HepG2 (cell line): ENCODE data around the gene FKBP8. TPM values are rescaled to one million over a fixed set of nuclear protein-coding genes. Genes with fewer than 3 reads are reported as not detected.

Experiments used
- ARHGAP35 ChIP-seq: sonication (generic); formaldehyde crosslinking; IDR thresholded peaks from 2 replicates; pipeline ENCODE4 v1.9.0; 2022; ENCODE audit warnings: mild to moderate bottlenecking, inconsistent platforms, moderate library complexity, missing genetic modification reagents, borderline replicate concordance
- ERF ChIP-seq: IDR thresholded peaks from 2 replicates; pipeline ENCODE4 v1.6.1; 2018; ENCODE audit warnings: missing biosample characterization, missing genetic modification reagents
- FOXK1 ChIP-seq: sonication (generic); formaldehyde crosslinking; IDR thresholded peaks from 2 replicates; pipeline ENCODE4 v1.4.0; 2020; ENCODE audit warnings: low read depth, missing genetic modification reagents, borderline replicate concordance
- MBNL3 ChIP-seq: fragments of 250-450 bp; sonication (Bioruptor Pico); conservative IDR thresholded peaks from 2 replicates; pipeline ENCODE4 v1.8.0; 2022; ENCODE audit warnings: mild to moderate bottlenecking, inconsistent platforms
- MLX ChIP-seq: IDR thresholded peaks from 2 replicates; pipeline ENCODE4 v1.6.1; 2016
- MYNN ChIP-seq: sonication (generic); formaldehyde crosslinking; IDR thresholded peaks from 2 replicates; pipeline ENCODE4 v1.4.0; 2020; ENCODE audit warnings: mild to moderate bottlenecking, low read depth, missing genetic modification reagents
- NAIF1 ChIP-seq: sonication (generic); formaldehyde crosslinking; IDR thresholded peaks from 2 replicates; pipeline ENCODE4 v1.5.0; 2020; ENCODE audit warnings: mild to moderate bottlenecking, missing genetic modification reagents, borderline replicate concordance
- PPARG ChIP-seq: conservative IDR thresholded peaks from 2 replicates; pipeline ENCODE4 v1.6.1; 2016; ENCODE audit warnings: missing biosample characterization, missing genetic modification reagents
- RARG ChIP-seq: sonication (generic); formaldehyde crosslinking; IDR thresholded peaks from 2 replicates; pipeline ENCODE4 v1.4.0; 2020; ENCODE audit warnings: low read depth, mild to moderate bottlenecking, missing genetic modification reagents
- SMAD9 ChIP-seq: sonication (generic); formaldehyde crosslinking; IDR thresholded peaks from 2 replicates; pipeline ENCODE4 v1.5.1; 2020; ENCODE audit warnings: mild to moderate bottlenecking, missing genetic modification reagents
- TBL1XR1 ChIP-seq: fragments of 150-350 bp; IDR thresholded peaks from 2 replicates; pipeline ENCODE4 v1.6.1; 2014; ENCODE audit warnings: borderline replicate concordance, low read length; ENCODE audit not compliant: partially characterized antibody
- TOE1 ChIP-seq: sonication (generic); formaldehyde crosslinking; IDR thresholded peaks from 2 replicates; pipeline ENCODE4 v1.4.0; 2020; ENCODE audit warnings: mild to moderate bottlenecking, missing genetic modification reagents
- ZEB1 ChIP-seq: IDR thresholded peaks from 2 replicates; pipeline ENCODE4 v1.6.1; 2012; ENCODE audit warnings: mild to moderate bottlenecking, low read depth, inconsistent platforms; ENCODE audit not compliant: insufficient replicate concordance
- ZNF138 ChIP-seq: sonication (generic); formaldehyde crosslinking; IDR thresholded peaks from 2 replicates; pipeline ENCODE4 v1.5.0; 2020; ENCODE audit warnings: mild to moderate bottlenecking, low read depth, missing genetic modification reagents
- ZNF207 ChIP-seq: fragments of 450-650 bp; IDR thresholded peaks from 2 replicates; pipeline ENCODE4 v1.6.1; 2016; ENCODE audit warnings: antibody characterized with exemption, borderline replicate concordance
- ZNF343 ChIP-seq: sonication (generic); formaldehyde crosslinking; IDR thresholded peaks from 2 replicates; pipeline ENCODE4 v1.4.0; 2020; ENCODE audit warnings: mild to moderate bottlenecking, missing genetic modification reagents
- ZNF382 ChIP-seq: sonication (generic); formaldehyde crosslinking; IDR thresholded peaks from 2 replicates; pipeline ENCODE4 v1.5.0; 2020; ENCODE audit warnings: missing genetic modification reagents, mild to moderate bottlenecking, borderline replicate concordance
- ZNF607 ChIP-seq: sonication (generic); formaldehyde crosslinking; IDR thresholded peaks from 2 replicates; pipeline ENCODE4 v1.5.1; 2020; ENCODE audit warnings: missing genetic modification reagents, mild to moderate bottlenecking, borderline replicate concordance
- ZNF652 ChIP-seq: IDR thresholded peaks from 2 replicates; pipeline ENCODE4 v1.6.1; 2016; ENCODE audit warnings: low read depth, borderline replicate concordance
- polyA plus RNA-seq, 8 experiments: library from polyadenylated mRNA; depleted of rRNA in 3 of 8; stranded (reverse) in 7 of 8; unstranded in 1 of 8; fragments of >200 nt; fragmentation: Illumina TruSeq in 4 of 8; extraction: Trizol in 4 of 8; gene quantifications; 2 replicates each; pipeline versions ENCODE4 v1.2.1 to v1.2.3, GENCODE V29; 2011 to 2016; ENCODE audit warnings: low read depth in 4 of 8, missing spikeins in 1 of 8, mixed read lengths in 1 of 8; ENCODE audit not compliant: insufficient read depth in 1 of 8
- total RNA-seq, 5 experiments: library from RNA; depleted of rRNA; stranded (reverse); fragments of >200 nt; fragmentation: Illumina TruSeq; extraction: Trizol; gene quantifications; 2 replicates each; pipeline ENCODE4 v1.2.3, GENCODE V29; 2016; ENCODE audit warnings: low read depth in 1 of 5
- TF ChIP-seq, protein P1 (sequence below): sonication (generic); formaldehyde crosslinking; IDR thresholded peaks from 2 replicates; pipeline ENCODE4 v1.9.0; 2021; ENCODE audit warnings: missing genetic modification reagents, borderline replicate concordance
- TF ChIP-seq, protein P2 (sequence below): sonication (generic); formaldehyde crosslinking; conservative IDR thresholded peaks from 2 replicates; pipeline ENCODE4 v1.4.0; 2020; ENCODE audit warnings: mild to moderate bottlenecking, missing genetic modification reagents, moderate library complexity

Gene FKBP8
- total and polyA plus RNA-seq, 2 of the 13 experiments (the other 11 are each of a cell fraction or from before 2014, with no cell fraction given): 81.7 to 93.9 TPM

DNA sequence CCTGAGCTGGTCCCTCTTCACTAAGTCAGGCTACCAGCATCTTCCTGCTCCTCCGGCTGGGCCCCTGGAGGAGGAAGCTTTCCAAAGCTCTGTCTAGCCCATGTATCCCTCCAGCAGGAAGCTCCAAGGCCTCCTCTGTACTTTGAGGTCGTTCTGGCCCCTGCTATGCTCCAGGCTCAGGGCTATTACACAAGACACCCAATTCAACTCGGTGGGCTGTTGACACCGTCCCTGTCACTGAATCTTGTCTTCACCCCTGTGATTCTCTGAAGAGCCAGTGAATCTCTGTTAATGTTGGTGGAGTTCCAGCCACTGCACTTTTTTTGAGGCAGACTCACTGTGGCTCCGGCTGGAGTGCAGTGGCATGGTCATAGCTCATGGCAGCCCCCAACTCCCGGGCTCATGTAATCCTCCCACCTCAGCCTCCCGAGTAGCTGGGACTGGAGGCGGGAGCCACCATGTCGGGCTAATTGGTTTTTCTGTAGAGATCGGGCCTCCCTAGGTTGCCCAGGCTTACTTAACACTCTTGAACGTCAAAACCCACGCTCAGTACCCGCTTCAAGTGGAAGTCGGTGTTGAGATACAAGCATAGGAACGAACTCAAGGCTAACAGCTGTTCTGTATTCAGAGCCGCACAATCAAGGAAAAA is 44.7 kb upstream of the FKBP8 start (continued):
- no peak for TF ChIP-seq ARHGAP35
- no peak for TF ChIP-seq MLX
- no peak for TF ChIP-seq TBL1XR1
- TF ChIP-seq ERF: no peak
- TF ChIP-seq RARG (CRISPR knock-in tag): no peak
- no peak for TF ChIP-seq ZNF607
- TF ChIP-seq, protein P1, sequence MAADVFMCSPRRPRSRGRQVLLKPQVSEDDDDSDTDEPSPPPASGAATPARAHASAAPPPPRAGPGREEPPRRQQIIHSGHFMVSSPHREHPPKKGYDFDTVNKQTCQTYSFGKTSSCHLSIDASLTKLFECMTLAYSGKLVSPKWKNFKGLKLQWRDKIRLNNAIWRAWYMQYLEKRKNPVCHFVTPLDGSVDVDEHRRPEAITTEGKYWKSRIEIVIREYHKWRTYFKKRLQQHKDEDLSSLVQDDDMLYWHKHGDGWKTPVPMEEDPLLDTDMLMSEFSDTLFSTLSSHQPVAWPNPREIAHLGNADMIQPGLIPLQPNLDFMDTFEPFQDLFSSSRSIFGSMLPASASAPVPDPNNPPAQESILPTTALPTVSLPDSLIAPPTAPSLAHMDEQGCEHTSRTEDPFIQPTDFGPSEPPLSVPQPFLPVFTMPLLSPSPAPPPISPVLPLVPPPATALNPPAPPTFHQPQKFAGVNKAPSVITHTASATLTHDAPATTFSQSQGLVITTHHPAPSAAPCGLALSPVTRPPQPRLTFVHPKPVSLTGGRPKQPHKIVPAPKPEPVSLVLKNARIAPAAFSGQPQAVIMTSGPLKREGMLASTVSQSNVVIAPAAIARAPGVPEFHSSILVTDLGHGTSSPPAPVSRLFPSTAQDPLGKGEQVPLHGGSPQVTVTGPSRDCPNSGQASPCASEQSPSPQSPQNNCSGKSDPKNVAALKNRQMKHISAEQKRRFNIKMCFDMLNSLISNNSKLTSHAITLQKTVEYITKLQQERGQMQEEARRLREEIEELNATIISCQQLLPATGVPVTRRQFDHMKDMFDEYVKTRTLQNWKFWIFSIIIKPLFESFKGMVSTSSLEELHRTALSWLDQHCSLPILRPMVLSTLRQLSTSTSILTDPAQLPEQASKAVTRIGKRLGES: no peak
- no peak for TF ChIP-seq ZNF652 (CRISPR knock-in tag)
- TF ChIP-seq ZNF382 (CRISPR knock-in tag): no peak
- TF ChIP-seq ZEB1: no peak
- TF ChIP-seq ZNF138: no peak
- TF ChIP-seq ZNF207: no peak
- no peak for TF ChIP-seq NAIF1 (CRISPR knock-in tag)
- TF ChIP-seq SMAD9 (CRISPR knock-in tag): no peak
- no peak for TF ChIP-seq MYNN
- no peak for TF ChIP-seq ZNF343 (CRISPR knock-in tag)
- TF ChIP-seq PPARG: no peak
- no peak for TF ChIP-seq MBNL3 (CRISPR knock-in tag)
- TF ChIP-seq FOXK1 (CRISPR knock-in tag): no peak; the same call in 1 of the 2 replicates
- no peak for TF ChIP-seq TOE1 (CRISPR knock-in tag)
- TF ChIP-seq, protein P2, sequence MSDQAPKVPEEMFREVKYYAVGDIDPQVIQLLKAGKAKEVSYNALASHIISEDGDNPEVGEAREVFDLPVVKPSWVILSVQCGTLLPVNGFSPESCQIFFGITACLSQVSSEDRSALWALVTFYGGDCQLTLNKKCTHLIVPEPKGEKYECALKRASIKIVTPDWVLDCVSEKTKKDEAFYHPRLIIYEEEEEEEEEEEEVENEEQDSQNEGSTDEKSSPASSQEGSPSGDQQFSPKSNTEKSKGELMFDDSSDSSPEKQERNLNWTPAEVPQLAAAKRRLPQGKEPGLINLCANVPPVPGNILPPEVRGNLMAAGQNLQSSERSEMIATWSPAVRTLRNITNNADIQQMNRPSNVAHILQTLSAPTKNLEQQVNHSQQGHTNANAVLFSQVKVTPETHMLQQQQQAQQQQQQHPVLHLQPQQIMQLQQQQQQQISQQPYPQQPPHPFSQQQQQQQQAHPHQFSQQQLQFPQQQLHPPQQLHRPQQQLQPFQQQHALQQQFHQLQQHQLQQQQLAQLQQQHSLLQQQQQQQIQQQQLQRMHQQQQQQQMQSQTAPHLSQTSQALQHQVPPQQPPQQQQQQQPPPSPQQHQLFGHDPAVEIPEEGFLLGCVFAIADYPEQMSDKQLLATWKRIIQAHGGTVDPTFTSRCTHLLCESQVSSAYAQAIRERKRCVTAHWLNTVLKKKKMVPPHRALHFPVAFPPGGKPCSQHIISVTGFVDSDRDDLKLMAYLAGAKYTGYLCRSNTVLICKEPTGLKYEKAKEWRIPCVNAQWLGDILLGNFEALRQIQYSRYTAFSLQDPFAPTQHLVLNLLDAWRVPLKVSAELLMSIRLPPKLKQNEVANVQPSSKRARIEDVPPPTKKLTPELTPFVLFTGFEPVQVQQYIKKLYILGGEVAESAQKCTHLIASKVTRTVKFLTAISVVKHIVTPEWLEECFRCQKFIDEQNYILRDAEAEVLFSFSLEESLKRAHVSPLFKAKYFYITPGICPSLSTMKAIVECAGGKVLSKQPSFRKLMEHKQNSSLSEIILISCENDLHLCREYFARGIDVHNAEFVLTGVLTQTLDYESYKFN (CRISPR knock-in tag): no peak
